Femur (tissue), 1 donor: ENCODE measurements around the gene DHRS4L2.
"Not testable (repeated sequence)": the region's sequence is repeated elsewhere in the genome, so short reads cannot be mapped to it uniquely, and the experiment has no call there.

ENCODE experiments used
- DNase-seq: peaks from one replicate; pipeline ENCODE4 v3.0.0-alpha.2; 2017

The DHRS4L2 gene

DNA sequence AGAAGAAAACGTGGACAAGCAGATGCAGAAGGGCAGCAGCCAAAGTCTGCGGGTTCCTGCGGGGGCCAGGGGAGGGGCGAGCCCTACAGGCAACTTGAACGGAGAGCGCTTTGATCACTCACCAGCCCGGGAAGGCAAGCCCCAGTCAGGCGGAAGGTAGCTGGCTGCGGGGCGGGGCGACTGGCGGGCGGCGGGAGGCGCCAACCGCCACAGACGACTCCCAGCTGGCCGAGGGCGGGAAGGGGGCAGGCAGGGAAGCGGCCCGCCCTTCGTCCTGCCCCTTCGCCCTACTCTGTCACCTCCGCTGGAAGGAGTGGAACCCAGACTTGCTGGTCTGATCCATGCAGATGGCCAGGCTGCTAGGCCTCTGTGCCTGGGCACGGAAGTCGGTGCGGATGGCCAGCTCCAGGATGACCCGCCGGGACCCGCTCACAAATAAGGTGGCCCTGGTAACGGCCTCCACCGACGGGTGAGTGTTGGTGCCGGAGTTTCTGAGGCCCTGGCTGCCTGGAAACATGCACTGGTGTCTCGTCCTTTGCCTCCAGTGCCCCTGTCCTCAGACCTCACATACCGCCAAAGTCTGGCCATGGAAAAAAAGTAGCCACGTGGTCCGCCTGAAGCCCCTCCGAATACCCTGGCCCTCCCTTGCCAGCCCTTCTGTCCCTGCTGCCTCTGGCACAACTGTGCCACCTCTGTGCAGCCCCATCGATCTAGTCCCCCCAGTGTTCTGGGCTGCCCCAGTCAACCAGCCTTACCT lies at the start of gene DHRS4L2:
DHRS4L2 (plus strand) TSS at position 323 of the 757 bp plus-strand sequence; CDS start at position 342, 19 bp downstream.
- peak; percentile 86 for DNase-seq

DNA sequence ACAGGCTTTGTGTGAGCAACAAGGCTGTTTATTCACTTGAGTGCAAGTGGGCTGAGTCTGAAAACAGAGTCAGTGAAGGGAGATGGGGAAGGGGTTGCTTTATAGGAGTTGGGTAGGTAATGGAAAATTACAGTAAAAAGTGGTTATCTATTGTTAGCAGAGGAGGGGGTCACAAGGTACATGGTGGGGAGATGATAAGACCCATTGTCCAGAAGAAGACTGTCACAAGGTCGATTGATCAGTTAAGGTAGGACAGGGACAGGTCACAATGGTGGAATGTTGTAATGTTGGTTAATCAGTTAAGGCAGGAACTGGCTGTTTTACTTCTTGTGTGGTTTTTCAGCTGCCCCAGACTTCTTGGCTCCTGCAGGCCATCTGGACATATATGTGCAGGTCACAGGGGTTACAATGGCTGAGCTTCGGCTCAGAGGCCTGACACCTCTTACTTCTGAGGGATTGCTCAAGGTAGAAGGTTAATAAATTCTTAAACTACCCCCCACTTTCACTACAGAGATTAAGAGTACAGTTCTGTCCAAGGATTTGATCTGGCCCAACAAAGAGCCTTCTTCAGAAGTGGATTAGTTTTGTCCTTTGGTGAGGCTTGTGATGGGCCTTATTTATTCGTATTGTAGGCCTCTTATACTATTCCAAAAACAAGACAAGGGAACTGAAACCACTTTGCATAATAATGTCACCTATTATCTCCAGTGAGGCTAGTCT lies 49.0 kb upstream of the DHRS4L2 start:
- no peak for DNase-seq

DNA sequence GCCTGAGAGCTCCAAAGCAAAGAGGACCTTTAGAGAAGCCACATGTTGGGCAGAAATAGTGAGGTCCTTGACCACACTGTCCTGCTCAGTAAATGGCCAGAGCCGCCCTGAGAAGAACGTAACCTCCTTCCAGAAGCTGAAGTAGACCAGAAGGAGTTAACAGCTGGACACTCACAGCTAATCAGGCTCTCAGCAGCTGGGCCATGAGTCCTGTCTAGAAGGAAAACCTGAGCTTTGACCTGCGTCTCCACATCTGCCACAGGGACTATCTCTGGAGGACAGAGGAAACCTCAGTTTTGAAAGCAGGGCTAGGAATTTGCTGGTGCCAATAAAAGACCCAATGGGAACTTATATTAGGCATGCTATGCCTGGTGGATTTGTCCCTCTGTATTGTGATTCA lies 47.5 kb upstream of the DHRS4L2 start:
- DNase-seq: no peak

- no peak for DNase-seq
These were observed 47.1 kb upstream of the DHRS4L2 start for GRCh38 chr14:23941669-23942068.

GRCh38 chr14:23942587-23942986 lies 46.1 kb upstream of the DHRS4L2 start:
- DNase-seq: no peak

DNA sequence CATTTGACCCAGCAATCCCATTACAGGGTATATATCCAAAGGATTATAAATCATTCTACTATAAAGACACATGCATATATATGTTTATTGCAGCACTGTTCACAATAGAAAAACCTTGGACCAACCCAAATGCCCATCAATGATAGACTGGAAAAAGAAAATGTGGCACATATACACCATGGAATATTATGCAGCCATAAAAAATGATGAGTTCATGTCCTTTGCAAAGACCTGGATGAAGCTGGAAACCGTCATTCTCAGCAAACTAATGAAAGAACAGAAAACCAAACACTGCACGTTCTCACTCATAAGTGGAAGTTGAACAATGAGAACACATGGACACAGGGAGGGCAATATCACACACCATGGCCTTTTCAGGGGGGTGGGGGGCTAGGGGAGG lies 39.7 kb upstream of the DHRS4L2 start:
- not testable (repeated sequence) for DNase-seq

DNA sequence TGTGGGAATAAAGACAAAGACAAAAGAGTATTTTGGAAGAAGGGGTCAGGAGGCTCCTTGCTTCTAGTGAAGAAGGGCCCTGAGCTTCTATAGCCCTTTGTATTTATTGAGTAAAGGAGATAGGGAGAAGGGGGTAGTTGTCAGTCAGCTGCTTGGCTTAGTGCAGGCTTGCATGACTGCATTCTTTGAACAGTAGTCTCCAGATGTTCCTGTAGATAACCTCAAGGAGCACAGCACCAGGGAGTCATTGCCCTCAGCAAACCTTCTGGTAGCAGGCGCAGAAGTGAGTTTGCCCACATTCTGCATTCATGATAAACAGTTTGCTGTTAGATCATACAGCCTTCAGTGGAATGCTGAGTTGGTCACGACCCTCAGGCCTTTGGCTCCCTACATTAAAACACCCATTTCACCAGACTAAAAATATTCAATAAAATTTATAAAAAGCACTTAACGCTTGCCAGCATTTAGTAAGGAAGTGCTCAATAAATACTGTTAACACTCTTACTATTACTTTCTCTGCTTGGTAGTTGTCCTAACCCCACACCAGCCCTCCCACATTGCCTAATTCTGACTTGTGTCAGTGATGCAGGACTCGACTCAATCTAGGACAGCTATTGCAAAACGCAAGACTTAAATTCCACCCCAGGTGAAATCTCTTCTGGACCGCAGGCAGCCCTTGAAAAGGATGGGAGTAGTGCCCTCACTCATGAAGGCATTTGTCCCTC lies 38.2 kb upstream of the DHRS4L2 start:
- no peak for DNase-seq

GRCh38 chr14:23951136-23951466 lies 37.6 kb upstream of the DHRS4L2 start:
- not testable (repeated sequence) for DNase-seq

- DNase-seq: peak; percentile 53
These were observed 37.0 kb upstream of the DHRS4L2 start for GRCh38 chr14:23951590-23952201.

DNA sequence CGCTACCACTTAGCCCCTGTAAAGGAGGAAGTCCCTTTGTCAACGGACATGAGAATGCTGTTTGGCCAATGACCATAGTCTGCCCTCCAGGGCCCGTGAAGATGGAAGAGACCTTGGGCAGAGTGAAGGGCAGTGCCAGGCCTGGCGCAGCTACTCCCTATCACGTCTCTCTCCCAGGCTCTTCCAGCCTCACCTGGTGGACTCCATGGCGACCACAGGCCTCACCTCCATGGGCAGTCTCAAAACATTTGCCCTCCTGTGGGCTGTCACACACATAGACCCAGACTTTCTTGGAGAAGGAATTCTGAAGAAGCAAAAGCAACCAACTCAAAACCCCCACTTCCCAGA lies 35.6 kb upstream of the DHRS4L2 start:
- not testable (repeated sequence) for DNase-seq

GRCh38 chr14:23953464-23954278 lies 35.1 kb upstream of the DHRS4L2 start, which contains the start of gene DHRS4:
TSS of gene DHRS4 (plus strand) at chr14:23953770. CDS start at chr14:23953789, 19 bp downstream.
- peak; percentile 90 for DNase-seq

DNA sequence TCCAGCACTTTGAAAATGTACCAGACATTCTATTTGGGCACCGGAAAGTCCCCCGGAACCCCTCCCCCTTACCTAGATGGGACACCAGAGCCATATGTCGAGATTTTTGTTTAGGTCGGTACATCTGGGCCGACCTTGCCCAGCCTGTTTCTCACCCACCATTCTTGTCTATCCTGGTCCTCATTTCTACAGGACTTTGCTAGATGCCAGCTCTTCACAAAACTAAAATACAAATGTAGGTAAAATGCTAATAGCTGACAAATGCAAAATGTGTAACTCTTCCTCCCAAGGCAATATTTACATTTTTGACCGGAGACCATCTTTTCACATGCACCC lies 34.5 kb upstream of the DHRS4L2 start:
- DNase-seq: not testable (repeated sequence)

- not testable (repeated sequence) for DNase-seq
These were observed 33.8 kb upstream of the DHRS4L2 start for GRCh38 chr14:23954965-23955364.

DNA sequence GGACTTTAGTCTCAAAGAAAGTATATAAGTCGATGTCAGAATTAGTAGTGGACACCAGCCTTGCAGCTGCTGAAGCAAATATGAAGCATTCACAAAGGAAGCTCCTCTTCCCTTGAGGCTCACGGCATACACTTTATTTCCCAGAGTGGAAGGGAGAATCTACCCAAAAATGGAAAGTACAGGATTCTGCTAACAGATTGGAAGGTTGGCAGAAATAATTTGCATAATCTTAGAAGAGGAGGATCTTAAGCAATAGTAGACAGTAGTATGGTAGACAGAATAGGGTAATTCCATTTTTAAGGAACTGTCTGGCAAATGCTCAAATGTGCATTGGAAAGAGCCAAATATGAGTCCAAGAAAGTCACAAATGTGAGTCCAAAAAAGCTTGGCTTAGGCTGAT lies 32.9 kb upstream of the DHRS4L2 start:
- DNase-seq: not testable (repeated sequence)

GRCh38 chr14:23957913-23958569 lies 30.7 kb upstream of the DHRS4L2 start:
- not testable (repeated sequence) for DNase-seq

GRCh38 chr14:23960899-23961298 lies 27.8 kb upstream of the DHRS4L2 start:
- DNase-seq: not testable (repeated sequence)

GRCh38 chr14:23961704-23962103 lies 27.0 kb upstream of the DHRS4L2 start:
- DNase-seq: not testable (repeated sequence)

- DNase-seq: not testable (repeated sequence)
These were observed 19.6 kb upstream of the DHRS4L2 start for GRCh38 chr14:23969130-23969480.

DNA sequence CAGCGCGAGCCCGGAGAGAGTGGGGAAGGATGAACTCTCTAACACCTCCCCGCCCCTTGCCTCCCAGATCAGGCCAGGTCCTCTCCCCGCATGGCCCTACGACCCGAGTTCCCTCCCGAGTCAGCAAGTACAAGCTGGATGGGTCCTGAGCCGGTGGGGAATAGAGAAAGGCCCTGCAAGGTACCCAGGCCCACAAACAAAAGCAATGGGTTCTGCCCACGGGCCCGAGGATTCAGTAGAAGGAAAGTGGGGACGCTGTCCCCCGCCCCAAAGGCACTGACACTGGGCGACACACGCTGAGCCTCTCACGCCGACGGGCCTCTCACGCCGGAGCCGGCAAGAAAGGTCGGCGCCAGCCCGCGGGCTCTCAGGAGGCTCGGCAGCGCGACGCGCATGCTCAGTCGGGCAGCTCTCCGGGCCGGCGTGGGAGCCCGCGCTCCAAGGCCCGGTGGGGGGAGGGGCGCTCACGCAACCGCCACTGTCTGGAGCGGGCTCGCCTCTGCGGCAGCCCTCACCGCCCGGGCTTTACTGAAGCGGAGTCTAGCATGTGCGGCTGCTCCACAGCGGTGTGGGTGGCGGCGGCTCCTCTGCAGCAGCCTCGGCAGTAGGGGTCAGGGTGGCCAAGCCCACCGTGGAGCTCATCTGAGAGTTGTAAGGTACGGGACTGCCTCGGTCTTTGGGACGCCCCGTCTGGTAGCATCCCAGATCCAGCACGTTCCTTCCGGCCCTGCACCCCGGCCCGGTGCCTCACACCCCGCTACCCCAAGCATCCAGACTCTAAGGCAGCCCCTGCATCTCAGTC lies 19.0 kb upstream of the DHRS4L2 start:
- DNase-seq: peak; percentile 53

GRCh38 chr14:23970283-23970659 lies 18.5 kb upstream of the DHRS4L2 start:
- not testable (repeated sequence) for DNase-seq

GRCh38 chr14:23973178-23973577 lies 15.6 kb upstream of the DHRS4L2 start:
- DNase-seq: not testable (repeated sequence)
